C4-2B (cell line): ENCODE measurements around the gene VCP.

Experiments
- CTCF ChIP-seq: fragments of 450-650 bp; conservative IDR thresholded peaks from 2 replicates; pipeline ENCODE4 v1.5.1; 2017; ENCODE audit warnings: mild to moderate bottlenecking
- ZFX ChIP-seq: fragments of 450-650 bp; IDR thresholded peaks from 2 replicates; pipeline ENCODE4 v1.6.1; 2017

- TF ChIP-seq CTCF: no peak
- no peak for TF ChIP-seq ZFX
These were observed 45.1 kb downstream of the VCP start for GRCh38 chr9:35027374-35027773.
